Inflammatory macrophage treated with lipopolysaccharide for 1 hour (primary cell): ENCODE measurements around the gene CORIN.
"Not testable (repeated sequence)": the region's sequence is repeated elsewhere in the genome, so short reads cannot be mapped to it uniquely, and the experiment has no call there.

Source experiments
- DNase-seq, 2 donors: peaks; one replicate each; pipeline ENCODE4 v3.0.0-alpha.2; 2020 to 2022

Gene CORIN

GRCh38 chr4:47718696-47719095 is 119.2 kb downstream of the CORIN start:
- DNase-seq = no peak

- no peak for DNase-seq
Measured at GRCh38 chr4:47717188-47717587, 120.7 kb downstream of the CORIN start.

- no peak for DNase-seq
Measured at GRCh38 chr4:47715716-47716416, 122.0 kb downstream of the CORIN start.

- no peak for DNase-seq
Measured at GRCh38 chr4:47714269-47714668, 123.6 kb downstream of the CORIN start.

- DNase-seq = no peak
Measured at GRCh38 chr4:47713129-47713834, 124.6 kb downstream of the CORIN start.

- DNase-seq = no peak
Measured at GRCh38 chr4:47711646-47712045, 126.2 kb downstream of the CORIN start.

GRCh38 chr4:47711183-47711582 is 126.7 kb downstream of the CORIN start:
- no peak for DNase-seq

- not testable (repeated sequence) for DNase-seq
Measured at GRCh38 chr4:47706352-47706751, 131.5 kb downstream of the CORIN start.

- DNase-seq = peak in 1 of 2 donors; percentile 11
Measured at GRCh38 chr4:47705326-47705981, 132.4 kb downstream of the CORIN start.

GRCh38 chr4:47704693-47705325 is 133.1 kb downstream of the CORIN start:
- DNase-seq = peak in 1 of 2 donors; percentile 4

- DNase-seq = no peak
Measured at GRCh38 chr4:47703956-47704355, 133.9 kb downstream of the CORIN start.

- no peak for DNase-seq
Measured at GRCh38 chr4:47703008-47703407, 134.9 kb downstream of the CORIN start.

GRCh38 chr4:47701286-47701685 is 136.6 kb downstream of the CORIN start:
- DNase-seq = no peak

- DNase-seq = no peak
Measured at GRCh38 chr4:47698837-47699236, 139.0 kb downstream of the CORIN start.

GRCh38 chr4:47696823-47697222 is 141.0 kb downstream of the CORIN start:
- DNase-seq = no peak

GRCh38 chr4:47695260-47695659 is 142.6 kb downstream of the CORIN start:
- DNase-seq = no peak

- no peak for DNase-seq
Measured at GRCh38 chr4:47694322-47694721, 143.5 kb downstream of the CORIN start.

- DNase-seq = no peak
Measured at GRCh38 chr4:47692691-47693090, 145.2 kb downstream of the CORIN start.

GRCh38 chr4:47691757-47692383 is 146.0 kb downstream of the CORIN start:
- DNase-seq = not testable (repeated sequence)

GRCh38 chr4:47690611-47691010 is 147.3 kb downstream of the CORIN start:
- DNase-seq = no peak

- peak; percentile 76 to 86 for DNase-seq
Measured at GRCh38 chr4:47686294-47686872, 151.5 kb downstream of the CORIN start.

- peak; percentile 27 to 47 for DNase-seq
Measured at GRCh38 chr4:47675806-47676205, 162.1 kb downstream of the CORIN start.

GRCh38 chr4:47674144-47674543 is 163.7 kb downstream of the CORIN start:
- no peak for DNase-seq
